Sigmoid colon (tissue), 7 donors: ENCODE results near the gene PLA1A. TPM values are rescaled to one million over a fixed set of nuclear protein-coding genes. Genes with fewer than 3 reads are reported as not detected.

Source experiments
- DNase-seq: peaks from one replicate; pipeline ENCODE4 v3.0.0-alpha.2; 2019
- H3K27ac ChIP-seq, 4 donors: fragments of 200-600 bp; sonication (generic); one replicate each; pipeline ENCODE4 v1.5.1; 2016 to 2019; ENCODE audit warnings: mild to moderate bottlenecking in 1 of 4
- H3K27me3 ChIP-seq, 3 donors: fragments of 200-600 bp; sonication (generic); one replicate each; pipeline ENCODE4 v1.5.1; 2019; ENCODE audit warnings: mild to moderate bottlenecking in 1 of 3
- H3K36me3 ChIP-seq, 4 donors: fragments of 200-600 bp; sonication (generic); one replicate each; pipeline ENCODE4 v1.5.1; 2016 to 2019
- H3K4me1 ChIP-seq, 4 donors: fragments of 200-600 bp; sonication (generic); one replicate each; pipeline ENCODE4 v1.5.1; 2017 to 2019
- H3K4me3 ChIP-seq, 4 donors: fragments of 200-600 bp; sonication (generic); one replicate each; pipeline ENCODE4 v1.5.1; 2017 to 2019; ENCODE audit warnings: mild to moderate bottlenecking in 2 of 4, moderate library complexity in 1 of 4
- H3K9me3 ChIP-seq, 4 donors: fragments of 200-600 bp in 3 of 4; sonication (generic) in 3 of 4; one replicate each; pipeline versions ENCODE4 v1.5.1 to v1.6.1; 2013 to 2019
- EP300 ChIP-seq, 4 donors: sonication (generic); formaldehyde crosslinking; IDR thresholded peaks; one replicate each; pipeline ENCODE4 v1.6.1; 2017; ENCODE audit warnings: antibody characterized with exemption in 4 of 4
- POLR2A ChIP-seq, 2 donors: fragments of 450-650 bp; IDR thresholded peaks; one replicate each; pipeline ENCODE4 v1.6.1; 2016; ENCODE audit warnings: antibody characterized with exemption in 2 of 2, mild to moderate bottlenecking in 2 of 2, moderate library complexity in 2 of 2
- POLR2AphosphoS5 ChIP-seq, 4 donors: sonication (generic); formaldehyde crosslinking; IDR thresholded peaks; one replicate each; pipeline ENCODE4 v1.6.1; 2017; ENCODE audit warnings: antibody characterized with exemption in 4 of 4
- WGBS, 2 donors: extraction: QIAGEN DNeasy Blood & Tissue Kit; methylation state at CpG; one replicate each; pipeline ENCODE4 v1.1.7; 2013; 5-methylcytosine and 5-hydroxymethylcytosine counted together
- intact Hi-C: fragments of 100-400 bp; cut with DNase I; formaldehyde crosslinking; loops from one replicate; pipeline ENCODE4 v1.15.1; 2023
- polyA plus RNA-seq, 3 donors: library from polyadenylated mRNA; stranded (reverse); fragments of 200-250 nt; gene quantifications; one replicate each; pipeline ENCODE4 v1.2.3, GENCODE V29; 2013
- total RNA-seq, 4 donors: library from RNA; depleted of rRNA; stranded (reverse); fragments of >200 nt; gene quantifications; one replicate each; pipeline ENCODE4 v1.1.0, GENCODE V29; 2016
- TF ChIP-seq, protein P1 (sequence below), 4 experiments: fragments of 450-650 bp in 3 of 4; fragments of 200-600 bp in 1 of 4; IDR thresholded peaks; one replicate each; pipeline ENCODE4 v1.5.1; 2016 to 2019; ENCODE audit warnings: antibody characterized with exemption in 4 of 4, mild to moderate bottlenecking in 3 of 4, moderate library complexity in 2 of 4
- donor health status: healthy with polysubstance abuse.
- donor health status: Bipolar disorder and iron deficiency.
- donor health status: healthy.

The PLA1A gene
- total and polyA plus RNA-seq, 7 donors: 0.69 to 4.6 (median 2.1) TPM; not detected in 1

DNA sequence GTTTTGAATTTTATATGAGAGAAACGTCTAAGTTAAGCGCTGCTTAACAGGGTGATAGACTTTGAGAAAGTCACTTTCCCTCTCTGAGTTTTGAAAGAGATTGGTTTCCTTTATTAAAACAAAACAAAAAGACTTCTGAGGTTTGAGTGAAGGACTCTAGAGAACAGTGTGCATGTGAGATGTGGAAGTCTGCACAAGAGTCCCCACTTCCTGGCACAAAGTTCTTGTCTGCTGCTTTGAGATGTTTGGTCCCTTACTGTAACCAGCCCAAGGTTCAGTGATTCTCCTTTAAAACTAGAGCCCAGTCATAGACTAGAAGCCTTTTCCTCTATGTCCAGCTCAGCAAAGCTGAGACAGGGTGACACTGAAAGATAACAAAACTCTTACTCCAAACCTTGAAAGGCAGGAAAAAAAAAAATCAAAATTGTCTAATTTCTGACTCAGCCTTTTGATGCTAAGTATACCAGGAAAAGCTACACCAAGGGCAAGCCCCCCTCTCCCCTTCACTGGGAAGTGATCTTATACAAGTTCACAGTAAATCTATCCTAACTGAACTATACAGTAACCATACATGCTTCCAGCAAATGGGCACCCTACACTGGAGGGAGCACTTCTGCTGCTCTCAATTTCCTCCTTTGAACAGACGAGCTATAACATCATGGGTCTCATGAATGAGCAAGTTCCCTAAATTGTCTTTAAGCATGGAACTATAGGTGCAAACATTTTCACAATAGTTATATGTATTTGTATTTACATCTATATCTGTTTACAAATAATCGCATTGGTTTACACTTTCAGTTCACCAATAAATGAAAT is 60.4 kb downstream of the PLA1A start:
- Histone ChIP-seq H3K4me3 (peak overlapping the region; percentile 46 to 64 (median 54)), H3K4me1 (peaks cover 0 to 70% (median 57%) of the 10 kb centered on the region in 4 donors), H3K27me3 (no peaks in the 10 kb centered on the region), H3K9me3 (no peaks in the 10 kb centered on the region), H3K27ac (peak overlapping the region in 3 of 4 donors; percentile 88 to 91 (median 90)), H3K36me3 (peaks cover 0 to 24% (median 2%) of the 10 kb centered on the region in 4 donors)
- DNase-seq: no peak
- WGBS, 2 donors: 65 to 92% methylated on average over 4 of the region's 4 CpGs
- intact Hi-C loops: no loop called here
- TF ChIP-seq, protein P1, sequence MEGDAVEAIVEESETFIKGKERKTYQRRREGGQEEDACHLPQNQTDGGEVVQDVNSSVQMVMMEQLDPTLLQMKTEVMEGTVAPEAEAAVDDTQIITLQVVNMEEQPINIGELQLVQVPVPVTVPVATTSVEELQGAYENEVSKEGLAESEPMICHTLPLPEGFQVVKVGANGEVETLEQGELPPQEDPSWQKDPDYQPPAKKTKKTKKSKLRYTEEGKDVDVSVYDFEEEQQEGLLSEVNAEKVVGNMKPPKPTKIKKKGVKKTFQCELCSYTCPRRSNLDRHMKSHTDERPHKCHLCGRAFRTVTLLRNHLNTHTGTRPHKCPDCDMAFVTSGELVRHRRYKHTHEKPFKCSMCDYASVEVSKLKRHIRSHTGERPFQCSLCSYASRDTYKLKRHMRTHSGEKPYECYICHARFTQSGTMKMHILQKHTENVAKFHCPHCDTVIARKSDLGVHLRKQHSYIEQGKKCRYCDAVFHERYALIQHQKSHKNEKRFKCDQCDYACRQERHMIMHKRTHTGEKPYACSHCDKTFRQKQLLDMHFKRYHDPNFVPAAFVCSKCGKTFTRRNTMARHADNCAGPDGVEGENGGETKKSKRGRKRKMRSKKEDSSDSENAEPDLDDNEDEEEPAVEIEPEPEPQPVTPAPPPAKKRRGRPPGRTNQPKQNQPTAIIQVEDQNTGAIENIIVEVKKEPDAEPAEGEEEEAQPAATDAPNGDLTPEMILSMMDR (IDR thresholded peaks at IDR 0.05): no peak
- TF ChIP-seq POLR2AphosphoS5 (IDR thresholded peaks at IDR 0.05): peak in 1 of 4 donors; percentile 7
- TF ChIP-seq POLR2A (IDR thresholded peaks at IDR 0.05): no peak
- no peak for TF ChIP-seq EP300 (IDR thresholded peaks at IDR 0.05)

- H3K36me3 ChIP-seq: peaks cover 0 to 19% (median under 1%) of the 10 kb centered on the region in 4 donors
- no peak for DNase-seq
- H3K4me1 ChIP-seq: peaks cover 0 to 72% (median 62%) of the 10 kb centered on the region in 4 donors
- WGBS, 2 donors: 94 to 97% methylated on average over 2 of the region's 2 CpGs
- intact Hi-C loops: no loop called here
- H3K27ac ChIP-seq: peak overlapping the region; percentile 79 to 91 (median 89)
- H3K9me3 ChIP-seq: no peaks in the 10 kb centered on the region
- no peaks in the 10 kb centered on the region for H3K27me3 ChIP-seq
- TF ChIP-seq EP300 (IDR thresholded peaks at IDR 0.05) (no peak), POLR2AphosphoS5 (IDR thresholded peaks at IDR 0.05) (peak in 1 of 4 donors; percentile 11)
- peak overlapping the region; percentile 46 to 64 (median 54) for H3K4me3 ChIP-seq
Measured at GRCh38 chr3:119658994-119659393, 61.3 kb downstream of the PLA1A start.

DNA sequence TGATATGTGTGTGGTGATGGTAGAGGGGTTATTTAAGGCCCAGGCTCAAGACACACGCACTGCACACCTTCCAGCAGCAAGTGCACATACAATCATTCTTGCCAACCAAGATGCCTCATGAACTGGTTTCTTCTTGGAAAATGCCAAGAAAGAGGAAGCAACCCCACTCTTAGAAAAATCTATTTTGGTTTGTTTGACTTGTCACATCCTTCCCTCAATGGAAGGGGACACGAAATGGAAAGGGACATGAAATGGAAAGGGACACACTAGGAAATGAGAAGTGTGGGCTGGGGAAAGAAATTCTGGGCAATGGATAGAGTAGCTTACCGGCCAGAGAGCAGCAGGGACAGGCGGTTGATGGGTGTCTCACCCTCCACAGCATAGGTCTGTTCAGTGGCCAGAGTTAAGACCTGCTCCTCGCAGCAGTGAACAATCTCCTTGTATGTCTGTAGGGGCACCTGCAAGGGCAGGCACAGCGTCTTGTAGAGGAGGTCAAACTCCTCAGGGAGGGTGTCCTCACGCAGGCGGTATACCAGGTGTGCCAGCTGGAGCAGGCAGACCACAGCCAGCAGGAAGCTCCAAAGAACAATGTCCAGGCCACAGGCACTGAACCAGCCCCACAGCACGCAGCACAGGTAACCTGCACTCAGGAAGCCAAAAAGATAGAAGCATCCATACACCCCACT is 62.1 kb downstream of the PLA1A start:
- Histone ChIP-seq H3K4me1 (peaks cover 0 to 75% (median 63%) of the 10 kb centered on the region in 4 donors), H3K4me3 (peak overlapping the region; percentile 46 to 64 (median 54)), H3K9me3 (no peaks in the 10 kb centered on the region), H3K27me3 (no peaks in the 10 kb centered on the region), H3K27ac (peak overlapping the region; percentile 79 to 91 (median 89)), H3K36me3 (peaks cover 0 to 12% (median 0%) of the 10 kb centered on the region in 4 donors)
- 73 to 93% methylated on average over 9 of the region's 9 CpGs for WGBS, 2 donors
- no peak for DNase-seq
- TF ChIP-seq POLR2AphosphoS5 (IDR thresholded peaks at IDR 0.05) (peak in 1 of 4 donors; percentile 5), EP300 (IDR thresholded peaks at IDR 0.05) (no peak)
- intact Hi-C loops: loop anchor here (5.0 kb wide), 1 partner anchor 82 kb away; the partner anchor contains the start of gene ADPRH

DNA sequence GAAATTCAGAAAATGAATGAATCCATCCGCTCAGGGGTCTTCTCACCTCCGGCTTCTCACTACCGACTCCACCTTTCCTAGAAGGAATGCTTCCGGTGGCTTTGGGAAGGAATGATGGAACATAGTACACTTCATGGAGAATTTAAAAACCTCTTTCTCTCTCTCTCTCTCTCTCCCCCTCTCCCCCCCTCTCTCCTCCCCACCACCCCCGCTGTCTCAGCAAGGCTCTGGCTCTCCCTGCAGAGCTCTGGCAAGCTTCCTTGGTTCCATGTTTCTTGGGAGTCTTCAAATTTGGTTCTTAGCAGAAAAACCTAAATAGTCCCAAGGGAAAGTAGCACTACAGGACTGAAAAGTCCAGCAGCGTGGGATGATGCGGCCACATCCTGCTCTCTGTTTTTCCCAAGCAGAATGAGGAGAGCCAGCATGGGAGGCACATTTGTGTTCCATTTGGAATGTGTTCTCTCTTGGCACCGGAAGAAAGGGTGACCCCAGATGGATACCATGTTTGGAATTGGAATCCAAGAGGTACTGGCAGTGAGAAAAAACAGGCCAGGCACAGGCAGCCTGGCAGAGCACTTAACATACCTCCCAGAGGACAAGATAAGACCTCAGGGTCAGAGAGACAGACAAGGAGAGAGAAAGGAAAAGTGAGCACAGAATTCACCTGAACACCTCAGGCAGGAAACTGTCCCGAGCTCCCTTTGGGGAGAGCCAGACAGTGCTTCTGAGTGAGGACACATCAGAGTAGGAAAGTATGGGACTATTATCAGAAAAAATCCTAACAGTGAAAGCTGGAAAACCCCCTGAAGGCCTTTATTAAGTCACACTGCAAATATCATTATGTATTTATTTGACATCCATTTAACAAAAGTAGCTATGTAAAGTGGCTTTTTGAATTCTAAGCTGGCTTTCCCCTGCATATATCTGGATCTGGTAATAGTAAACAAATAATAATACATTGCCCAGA is 63.1 kb downstream of the PLA1A start, which contains the start of gene POPDC2:
POPDC2 (minus strand) TSS at position 116 of the 967 bp plus-strand sequence. CDS start 166 bp downstream, outside the sequence.
- WGBS, 2 donors: 83 to 92% methylated on average over 9 of the region's 9 CpGs
- peak in 1 of 2 donors; percentile 47 for TF ChIP-seq POLR2A (IDR thresholded peaks at IDR 0.05)
- TF ChIP-seq, protein P1 (IDR thresholded peaks at IDR 0.05): no peak
- peak; percentile 72 to 95 (median 86) for TF ChIP-seq POLR2AphosphoS5 (IDR thresholded peaks at IDR 0.05)
- TF ChIP-seq EP300 (IDR thresholded peaks at IDR 0.05): peak in 3 of 4 donors; percentile 40 to 93 (median 85)
- Histone ChIP-seq H3K36me3 (peaks cover 0 to 12% (median 0%) of the 10 kb centered on the region in 4 donors), H3K27ac (peak within 1 kb of the TSS; percentile 79 to 91 (median 89)), H3K9me3 (no peaks in the 10 kb centered on the region), H3K27me3 (no peaks in the 10 kb centered on the region), H3K4me3 (peak within 1 kb of the TSS; percentile 46 to 64 (median 54)), H3K4me1 (peaks cover 0 to 76% (median 65%) of the 10 kb centered on the region in 4 donors)
- DNase-seq: peak; percentile 77
- intact Hi-C loops: loop anchor here (5.0 kb wide), 1 partner anchor 83 kb away; the partner anchor contains the start of gene ADPRH
